ENCODE results near the gene CNKSR3. TPM values are rescaled to one million over a fixed set of nuclear protein-coding genes. Genes with fewer than 3 reads are reported as not detected.

CNKSR3 gene
- total RNA-seq, 1 experiment from 2014 or later = 10.3 TPM

DNA sequence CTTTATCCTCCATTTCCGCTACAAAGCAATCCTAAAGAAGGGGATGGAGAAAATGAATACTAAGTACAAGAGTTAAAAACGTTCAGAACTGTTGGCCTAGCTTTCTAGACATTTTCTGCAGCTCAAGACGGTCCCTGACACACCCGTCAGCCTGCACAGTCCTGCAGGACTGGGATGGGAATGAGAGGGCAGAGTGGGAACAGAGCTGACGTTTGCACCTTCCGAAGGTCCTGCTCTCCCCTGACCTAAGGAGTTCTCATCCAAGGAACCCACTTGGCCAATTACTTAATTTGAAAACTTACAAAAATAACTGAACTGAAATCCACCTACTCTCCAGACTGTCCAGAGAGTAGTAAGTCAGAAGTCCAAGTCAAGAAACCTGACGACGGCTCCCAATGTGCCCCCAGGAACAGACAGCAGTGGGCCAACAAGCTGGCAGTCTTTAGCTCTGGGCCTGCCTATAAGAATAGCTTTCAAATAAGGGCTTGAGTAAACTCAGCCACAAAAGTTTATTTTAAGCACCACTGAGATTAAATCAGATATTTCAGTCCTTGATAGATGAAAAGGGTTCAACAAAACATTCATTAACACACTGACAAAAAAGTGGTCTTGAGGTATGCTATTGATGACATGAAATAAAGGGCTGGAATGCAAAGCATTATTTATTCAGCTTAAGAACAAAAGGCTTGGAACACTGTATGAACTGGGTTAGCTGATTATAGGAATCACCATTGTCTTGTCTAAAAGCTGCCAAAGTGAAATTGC, 76.8 kb downstream of the CNKSR3 start:
- H3K9me3 ChIP-seq (ENCODE audit: low read depth, low read length, poor library complexity, severe bottlenecking) = peaks cover 3% of the 10 kb centered on the region
- intact Hi-C loops (cut with micrococcal nuclease; ENCODE audit: unreplicated experiment) = no loop called here
- no peaks in the 10 kb centered on the region for H3K27me3 ChIP-seq (replicated peaks; ENCODE audit: insufficient read depth, low read depth, low read length, poor library complexity)
- ChIA-PET POLR2A (ENCODE audit: low non-redundant PET) (interaction anchor here (0.6 kb wide), 1 partner anchor 22 kb away, joined by 3 read pairs; no protein-coding TSS in a partner anchor), CTCF (interaction anchor here (0.6 kb wide), 1 partner anchor 201 kb away, joined by 4 read pairs; no protein-coding TSS in a partner anchor)
- no peak overlapping the region for H3K27ac ChIP-seq (ENCODE audit: low read depth, low read length, poor library complexity, severe bottlenecking)
- peaks cover 21% of the 10 kb centered on the region for H3K4me1 ChIP-seq (ENCODE audit: insufficient read depth, low read length, poor library complexity, severe bottlenecking)
- no peak for DNase-seq (ENCODE audit: low spot score)
- no TSS peak for BruUV-seq (replicated peaks)
- peaks cover 3% of the 10 kb centered on the region for H3K36me3 ChIP-seq (ENCODE audit: insufficient read depth, low read length, poor library complexity, severe bottlenecking)
- no peak overlapping the region for H3K4me3 ChIP-seq (ENCODE audit: low read depth, low read length, poor library complexity, severe bottlenecking)
- TF ChIP-seq, protein P1, sequence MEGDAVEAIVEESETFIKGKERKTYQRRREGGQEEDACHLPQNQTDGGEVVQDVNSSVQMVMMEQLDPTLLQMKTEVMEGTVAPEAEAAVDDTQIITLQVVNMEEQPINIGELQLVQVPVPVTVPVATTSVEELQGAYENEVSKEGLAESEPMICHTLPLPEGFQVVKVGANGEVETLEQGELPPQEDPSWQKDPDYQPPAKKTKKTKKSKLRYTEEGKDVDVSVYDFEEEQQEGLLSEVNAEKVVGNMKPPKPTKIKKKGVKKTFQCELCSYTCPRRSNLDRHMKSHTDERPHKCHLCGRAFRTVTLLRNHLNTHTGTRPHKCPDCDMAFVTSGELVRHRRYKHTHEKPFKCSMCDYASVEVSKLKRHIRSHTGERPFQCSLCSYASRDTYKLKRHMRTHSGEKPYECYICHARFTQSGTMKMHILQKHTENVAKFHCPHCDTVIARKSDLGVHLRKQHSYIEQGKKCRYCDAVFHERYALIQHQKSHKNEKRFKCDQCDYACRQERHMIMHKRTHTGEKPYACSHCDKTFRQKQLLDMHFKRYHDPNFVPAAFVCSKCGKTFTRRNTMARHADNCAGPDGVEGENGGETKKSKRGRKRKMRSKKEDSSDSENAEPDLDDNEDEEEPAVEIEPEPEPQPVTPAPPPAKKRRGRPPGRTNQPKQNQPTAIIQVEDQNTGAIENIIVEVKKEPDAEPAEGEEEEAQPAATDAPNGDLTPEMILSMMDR (conservative IDR thresholded peaks at IDR 0.05; ENCODE audit: low read depth, low read length) = no peak
- TF ChIP-seq EZH2 (IDR thresholded peaks at IDR 0.05; ENCODE audit: borderline replicate concordance, low read depth, low read length, poor library complexity, severe bottlenecking) = no peak

GRCh38 chr6:154432533-154433476, 77.7 kb downstream of the CNKSR3 start:
- peaks cover 21% of the 10 kb centered on the region for H3K4me1 ChIP-seq (ENCODE audit: insufficient read depth, low read length, poor library complexity, severe bottlenecking)
- ChIA-PET POLR2A (ENCODE audit: low non-redundant PET) (interaction anchor here (0.6 kb wide), 1 partner anchor 21 kb away, joined by 3 read pairs; no protein-coding TSS in a partner anchor), CTCF (no interaction called here)
- no peak overlapping the region for H3K27ac ChIP-seq (ENCODE audit: low read depth, low read length, poor library complexity, severe bottlenecking)
- no peaks in the 10 kb centered on the region for H3K27me3 ChIP-seq (replicated peaks; ENCODE audit: insufficient read depth, low read depth, low read length, poor library complexity)
- H3K4me3 ChIP-seq (ENCODE audit: low read depth, low read length, poor library complexity, severe bottlenecking) = no peak overlapping the region
- peaks cover 3% of the 10 kb centered on the region for H3K36me3 ChIP-seq (ENCODE audit: insufficient read depth, low read length, poor library complexity, severe bottlenecking)
- intact Hi-C loops (cut with micrococcal nuclease; ENCODE audit: unreplicated experiment) = no loop called here
- BruUV-seq (replicated peaks) = no TSS peak
- no peak for TF ChIP-seq EZH2 (IDR thresholded peaks at IDR 0.05; ENCODE audit: borderline replicate concordance, low read depth, low read length, poor library complexity, severe bottlenecking)
- TF ChIP-seq, protein P1 (conservative IDR thresholded peaks at IDR 0.05; ENCODE audit: low read depth, low read length) = no peak
- DNase-seq (ENCODE audit: low spot score) = peak; percentile 45
- H3K9me3 ChIP-seq (ENCODE audit: low read depth, low read length, poor library complexity, severe bottlenecking) = peaks cover 3% of the 10 kb centered on the region

GRCh38 chr6:154430481-154430919, 80.0 kb downstream of the CNKSR3 start:
- H3K9me3 ChIP-seq (ENCODE audit: low read depth, low read length, poor library complexity, severe bottlenecking) = peaks cover 3% of the 10 kb centered on the region
- H3K4me3 ChIP-seq (ENCODE audit: low read depth, low read length, poor library complexity, severe bottlenecking) = no peak overlapping the region
- no peak overlapping the region for H3K27ac ChIP-seq (ENCODE audit: low read depth, low read length, poor library complexity, severe bottlenecking)
- H3K4me1 ChIP-seq (ENCODE audit: insufficient read depth, low read length, poor library complexity, severe bottlenecking) = peaks cover 21% of the 10 kb centered on the region
- ChIA-PET POLR2A (ENCODE audit: low non-redundant PET) (no interaction called here), CTCF (no interaction called here)
- intact Hi-C loops (cut with micrococcal nuclease; ENCODE audit: unreplicated experiment) = no loop called here
- no peaks in the 10 kb centered on the region for H3K27me3 ChIP-seq (replicated peaks; ENCODE audit: insufficient read depth, low read depth, low read length, poor library complexity)
- no TSS peak for BruUV-seq (replicated peaks)
- H3K36me3 ChIP-seq (ENCODE audit: insufficient read depth, low read length, poor library complexity, severe bottlenecking) = peaks cover 3% of the 10 kb centered on the region
- TF ChIP-seq EZH2 (IDR thresholded peaks at IDR 0.05; ENCODE audit: borderline replicate concordance, low read depth, low read length, poor library complexity, severe bottlenecking) = no peak
- TF ChIP-seq, protein P1 (conservative IDR thresholded peaks at IDR 0.05; ENCODE audit: low read depth, low read length) = no peak
- no peak for DNase-seq (ENCODE audit: low spot score)
